ENCODE results near the gene PLIN1.
"Not testable (repeated sequence)": the region's sequence is repeated elsewhere in the genome, so short reads cannot be mapped to it uniquely, and the experiment has no call there.

The PLIN1 gene, protein sequence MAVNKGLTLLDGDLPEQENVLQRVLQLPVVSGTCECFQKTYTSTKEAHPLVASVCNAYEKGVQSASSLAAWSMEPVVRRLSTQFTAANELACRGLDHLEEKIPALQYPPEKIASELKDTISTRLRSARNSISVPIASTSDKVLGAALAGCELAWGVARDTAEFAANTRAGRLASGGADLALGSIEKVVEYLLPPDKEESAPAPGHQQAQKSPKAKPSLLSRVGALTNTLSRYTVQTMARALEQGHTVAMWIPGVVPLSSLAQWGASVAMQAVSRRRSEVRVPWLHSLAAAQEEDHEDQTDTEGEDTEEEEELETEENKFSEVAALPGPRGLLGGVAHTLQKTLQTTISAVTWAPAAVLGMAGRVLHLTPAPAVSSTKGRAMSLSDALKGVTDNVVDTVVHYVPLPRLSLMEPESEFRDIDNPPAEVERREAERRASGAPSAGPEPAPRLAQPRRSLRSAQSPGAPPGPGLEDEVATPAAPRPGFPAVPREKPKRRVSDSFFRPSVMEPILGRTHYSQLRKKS

DNA sequence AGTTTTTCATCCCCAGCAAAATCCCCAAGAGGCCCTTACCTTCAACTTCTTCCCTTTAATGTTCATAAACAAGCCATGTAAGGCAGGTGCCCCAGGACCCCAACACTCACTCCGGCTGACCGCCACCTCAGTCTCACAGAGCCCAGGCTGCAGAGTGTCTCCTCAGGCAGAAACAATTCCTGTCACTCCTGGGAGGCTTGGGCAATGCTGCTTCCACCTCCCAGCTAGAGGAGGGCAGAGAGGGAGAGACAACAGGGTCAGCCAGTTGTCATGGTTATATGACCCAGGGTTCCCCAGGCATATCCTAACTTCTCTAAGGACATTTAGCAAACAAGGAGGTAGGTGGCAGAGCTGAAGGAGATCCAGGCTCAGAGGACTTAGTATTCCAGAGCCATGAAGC, at the start of gene PLIN1:
TSS of gene PLIN1 (minus strand) at position 156 of the 400 bp plus-strand sequence. CDS start 1,878 bp downstream, outside the sequence.
- no peak for DNase-seq

DNA sequence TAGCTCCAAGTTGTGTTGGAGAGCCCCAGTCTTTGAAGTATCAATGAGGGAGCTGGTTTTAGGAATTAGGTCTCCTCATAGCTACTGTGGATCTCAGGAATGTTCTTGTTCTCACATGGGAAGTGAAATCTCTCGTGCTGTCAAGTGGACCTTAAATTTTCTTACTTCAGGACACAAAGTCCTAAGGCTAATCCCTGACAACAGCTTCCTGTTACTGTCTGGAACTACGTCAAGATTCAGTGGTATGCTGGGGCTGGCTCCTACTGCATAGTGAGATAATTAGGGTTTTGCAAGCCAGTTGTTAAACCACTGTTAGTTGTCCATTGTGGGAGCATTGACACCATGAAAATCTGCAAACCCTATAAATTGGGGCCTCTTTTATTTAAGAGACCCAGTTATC, 49.1 kb upstream of the PLIN1 start:
- DNase-seq, result no peak

DNA sequence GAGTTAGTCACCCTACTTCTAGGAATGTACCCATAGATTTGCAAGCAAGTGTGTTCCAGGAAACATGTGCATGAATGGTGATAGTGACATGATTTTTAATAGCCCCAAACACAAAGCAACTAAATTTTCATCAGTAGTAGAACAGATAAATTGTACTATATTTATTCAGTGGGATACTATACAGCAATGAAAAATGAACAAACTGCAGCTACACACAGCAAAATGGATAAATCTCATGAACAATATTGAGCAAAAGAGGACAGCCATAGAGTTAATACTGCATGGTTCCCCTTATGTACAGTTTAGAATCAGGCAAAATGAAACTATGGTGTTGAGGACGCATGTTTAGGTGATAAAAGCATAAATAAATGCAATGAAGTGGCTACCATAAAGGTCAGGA, 45.9 kb upstream of the PLIN1 start:
- no peak for DNase-seq

DNA sequence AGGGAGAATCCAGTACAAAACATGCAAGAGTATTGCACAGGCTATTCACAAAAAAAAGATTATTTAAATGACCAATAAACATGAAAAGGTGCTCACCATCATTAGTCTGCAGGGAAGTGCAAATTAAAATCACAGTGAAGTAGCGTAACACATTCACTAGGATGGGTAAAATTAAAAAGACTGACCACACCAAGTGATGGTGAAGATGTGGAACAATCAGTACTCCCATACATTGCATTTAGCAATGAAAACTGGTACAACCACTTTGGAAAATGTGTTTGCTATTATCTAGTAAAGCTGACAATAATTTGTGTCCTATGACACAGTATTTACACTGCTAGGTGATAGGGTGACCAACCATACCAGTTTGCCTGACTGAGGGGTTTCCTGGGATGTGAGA, 45.5 kb upstream of the PLIN1 start:
- DNase-seq, result no peak

DNA sequence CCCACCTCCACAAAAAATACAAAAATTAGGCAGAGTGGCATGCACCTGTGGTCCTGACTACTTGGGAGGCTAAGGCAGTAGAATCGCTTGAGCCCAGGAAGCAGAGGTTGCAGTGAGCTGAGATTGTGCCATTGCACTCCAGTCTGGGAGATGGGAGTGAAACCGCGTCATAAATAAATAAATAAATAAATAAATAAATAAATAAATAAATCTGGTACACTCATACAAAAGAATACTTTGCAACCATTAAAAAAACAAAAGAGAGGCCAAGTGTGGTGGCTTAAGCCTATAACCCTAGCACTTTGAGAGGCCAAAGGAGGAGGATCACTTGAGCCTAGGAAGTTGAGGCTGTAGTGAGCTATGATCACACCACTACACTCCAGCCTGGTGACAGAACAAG, 43.9 kb upstream of the PLIN1 start:
- no peak for DNase-seq

DNA sequence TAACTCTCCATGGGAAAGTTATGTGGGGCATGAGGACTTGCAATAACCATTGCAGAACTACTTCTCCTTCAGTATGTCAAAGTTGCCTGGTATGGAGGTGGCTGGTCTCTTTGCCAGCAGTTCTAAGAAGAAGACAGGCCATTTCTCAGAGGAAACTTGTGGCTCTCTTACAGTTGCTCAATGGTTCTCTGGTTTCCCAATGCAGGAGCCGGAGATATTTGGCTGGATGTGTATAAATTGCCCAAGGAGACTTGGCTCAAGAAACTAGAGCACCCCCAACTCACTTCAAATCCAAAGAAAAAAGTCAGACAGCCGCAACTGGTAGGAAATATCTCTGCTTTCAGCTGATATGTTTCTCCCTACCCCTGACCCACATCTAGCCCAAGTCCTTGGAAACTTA, 35.6 kb upstream of the PLIN1 start:
- DNase-seq, result no peak

DNA sequence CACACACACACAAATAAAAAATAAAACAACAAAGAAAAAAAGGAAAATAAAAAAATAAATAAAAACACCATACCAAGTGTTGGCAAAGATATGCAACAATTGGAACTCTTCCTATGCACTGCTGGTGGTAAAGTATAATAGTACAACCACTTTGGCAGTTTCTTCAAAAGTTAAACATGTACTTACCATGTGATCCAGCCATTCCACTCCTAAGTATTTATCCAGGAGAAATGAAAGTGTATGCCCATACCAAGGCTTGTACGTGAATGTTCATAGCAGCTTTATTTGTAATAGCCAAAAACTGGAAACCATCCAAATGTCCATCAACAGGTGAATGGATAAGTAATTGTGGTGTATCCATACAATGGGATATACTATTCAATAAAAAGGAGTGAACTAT, 28.4 kb upstream of the PLIN1 start:
- no peak for DNase-seq

DNA sequence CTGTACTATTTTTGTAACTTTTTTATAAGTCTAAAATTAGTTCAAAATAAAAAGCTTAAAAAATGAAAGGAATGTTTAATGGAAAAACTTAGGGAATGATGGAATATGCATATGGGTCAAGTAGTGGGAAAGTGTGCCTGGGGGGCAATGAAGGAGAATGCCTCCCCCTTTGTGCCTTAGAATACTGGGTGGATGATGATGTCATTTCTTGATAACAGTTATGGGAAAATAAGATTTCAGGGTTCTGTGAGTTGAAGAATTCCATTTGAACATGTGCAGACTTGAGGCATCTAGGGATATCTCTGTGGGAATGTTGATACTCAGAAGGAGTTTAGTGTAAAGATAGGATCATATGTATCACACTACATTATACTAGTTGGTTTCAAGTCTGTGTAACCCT, 25.2 kb upstream of the PLIN1 start:
- DNase-seq, result no peak

DNA sequence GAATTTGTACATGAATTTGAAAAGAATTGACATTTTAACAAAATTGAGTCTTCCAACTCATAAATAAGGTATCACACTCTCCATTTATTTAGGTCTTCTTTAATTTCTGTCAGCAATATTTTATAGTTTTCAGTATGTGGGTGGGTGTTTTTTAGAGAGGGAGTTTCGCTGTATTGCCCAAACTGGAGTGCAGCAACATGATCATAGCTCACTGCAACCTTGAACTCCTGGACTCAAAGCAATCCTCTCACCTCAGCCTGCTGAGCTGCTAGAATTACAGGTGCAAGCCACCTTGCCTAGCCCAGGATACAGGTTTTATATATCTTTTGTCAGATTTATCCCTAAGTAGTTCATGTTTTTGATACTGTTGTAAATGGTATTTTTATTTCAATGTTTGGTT, 16.0 kb upstream of the PLIN1 start:
- DNase-seq, result no peak

DNA sequence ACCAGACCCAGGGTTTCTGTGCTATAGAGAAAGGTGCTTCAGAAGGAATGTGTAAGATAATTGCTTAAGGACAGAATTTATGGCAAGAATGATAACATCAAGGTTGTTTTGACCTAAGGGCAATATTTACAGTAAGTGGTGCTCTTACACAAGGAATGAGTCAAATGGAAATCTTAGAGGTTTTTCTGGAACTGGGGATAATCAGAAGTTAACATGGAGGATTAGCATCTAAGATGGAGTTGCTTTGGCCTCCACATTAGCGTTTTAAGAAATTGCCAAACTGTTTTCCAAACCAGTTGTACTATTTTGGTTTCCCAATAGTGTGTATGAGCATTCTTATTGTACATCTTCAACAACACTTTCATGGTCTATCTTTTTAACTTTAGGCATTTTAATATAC, 14.5 kb upstream of the PLIN1 start:
- no peak for DNase-seq

DNA sequence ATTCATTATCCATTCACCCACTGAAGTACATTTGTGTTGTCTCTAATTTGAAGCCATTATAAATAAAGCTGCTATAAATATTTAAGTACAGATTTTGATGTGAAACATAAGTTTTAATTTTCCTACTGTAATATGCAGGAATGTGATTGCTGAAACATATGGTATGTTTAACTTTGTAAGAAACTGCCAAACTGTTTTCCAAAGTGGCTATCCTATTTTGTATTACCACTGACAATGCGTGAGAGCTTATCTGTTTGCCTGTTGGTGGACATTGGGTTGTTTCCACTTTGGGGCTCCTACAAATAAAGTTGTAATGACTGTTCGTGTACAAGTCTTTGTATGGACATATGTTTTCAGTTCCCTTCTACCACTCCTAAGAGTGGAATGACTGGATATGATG, 13.9 kb upstream of the PLIN1 start:
- DNase-seq, result no peak

DNA sequence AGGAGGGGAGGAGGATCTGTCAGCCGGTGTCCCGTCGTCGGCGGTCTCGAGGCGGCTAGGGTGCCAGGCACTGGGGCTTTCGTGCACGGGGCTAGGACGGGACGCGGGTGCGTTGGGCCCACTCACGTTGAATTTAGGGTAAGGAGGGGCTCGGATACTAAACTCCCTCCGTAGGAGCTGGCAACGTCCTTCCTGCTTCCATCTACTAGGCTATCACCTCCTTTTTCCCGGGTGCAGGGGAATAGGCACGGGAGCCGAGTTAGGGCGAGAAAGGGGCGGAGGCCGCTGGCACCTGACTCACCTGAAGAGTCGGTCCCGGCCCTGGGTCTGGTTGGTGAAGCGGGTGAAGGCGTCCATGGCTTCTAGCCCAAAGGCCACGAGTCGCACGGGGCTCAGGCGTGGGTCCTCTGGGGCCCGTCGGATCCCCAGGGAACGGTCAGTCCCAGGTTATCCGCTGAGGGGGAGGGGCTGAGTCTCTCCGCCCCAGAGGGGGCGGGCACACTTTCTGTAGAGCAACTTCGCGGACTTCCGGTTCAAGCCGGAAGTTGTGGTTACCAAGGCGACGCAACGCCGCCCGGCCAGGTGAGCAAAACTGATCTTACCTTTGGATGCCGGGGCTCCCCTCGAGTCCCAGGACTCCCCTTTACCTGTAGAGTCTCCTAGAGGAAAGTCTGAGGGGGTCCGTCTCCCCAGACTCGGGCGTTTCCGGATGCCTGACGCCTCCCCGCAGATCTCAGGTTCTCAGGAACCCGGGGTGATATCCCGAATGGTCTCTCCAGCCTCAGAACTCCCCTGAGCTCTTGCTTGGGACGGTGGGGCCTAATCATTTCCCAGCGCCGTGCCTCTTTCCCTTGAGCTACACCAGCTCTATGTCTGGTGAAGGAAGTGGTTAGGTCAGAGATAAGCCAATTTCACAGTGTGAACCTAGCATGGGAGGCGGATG, 11.4 kb upstream of the PLIN1 start, which contains the start of the genes PEX11A and WDR93:
TSS of gene PEX11A (minus strand) at position 479 of the 943 bp plus-strand sequence. CDS start at position 357, 122 bp downstream.
TSS of gene WDR93 (plus strand) at position 536 of the 943 bp plus-strand sequence. CDS start 10,936 bp downstream, outside the sequence.
- peak; percentile 52 to 78 (median 72) for DNase-seq

DNA sequence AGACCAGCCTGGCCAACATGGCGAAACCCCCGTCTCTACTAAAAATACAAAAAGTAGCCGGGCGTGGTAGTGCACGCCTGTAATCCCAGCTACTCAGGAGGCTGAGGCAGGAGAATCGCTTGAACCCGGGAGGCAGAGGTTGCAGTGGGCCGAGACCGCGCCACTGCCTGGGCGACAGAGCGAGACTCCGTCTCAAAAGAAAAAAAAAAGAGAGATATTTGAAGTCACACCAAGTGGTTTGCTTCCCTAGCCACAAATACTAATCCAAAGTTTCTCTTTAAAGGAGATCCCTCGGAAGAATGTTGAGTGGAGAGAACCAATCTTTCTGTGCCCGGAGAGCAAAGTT, 10.7 kb upstream of the PLIN1 start:
- not testable (repeated sequence) for DNase-seq

DNA sequence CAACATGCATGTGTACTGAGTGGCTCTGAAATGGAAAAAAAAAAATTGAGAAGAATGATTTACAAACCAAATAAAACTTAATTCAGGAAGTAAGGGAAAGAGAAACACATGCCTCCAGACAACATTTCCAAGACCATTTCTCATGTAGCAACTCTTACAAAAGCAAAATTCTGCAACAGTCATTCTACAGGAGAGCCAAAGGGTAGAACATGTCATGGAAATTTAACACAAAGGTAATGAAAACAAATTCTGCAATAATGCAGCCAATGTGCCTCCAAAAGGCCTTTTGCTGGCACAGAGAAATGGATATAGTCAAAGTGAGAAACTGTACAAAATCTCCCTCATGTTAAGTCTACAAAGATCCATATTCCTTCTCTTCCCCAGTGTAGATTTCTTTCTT, 7.4 kb upstream of the PLIN1 start:
- no peak for DNase-seq

DNA sequence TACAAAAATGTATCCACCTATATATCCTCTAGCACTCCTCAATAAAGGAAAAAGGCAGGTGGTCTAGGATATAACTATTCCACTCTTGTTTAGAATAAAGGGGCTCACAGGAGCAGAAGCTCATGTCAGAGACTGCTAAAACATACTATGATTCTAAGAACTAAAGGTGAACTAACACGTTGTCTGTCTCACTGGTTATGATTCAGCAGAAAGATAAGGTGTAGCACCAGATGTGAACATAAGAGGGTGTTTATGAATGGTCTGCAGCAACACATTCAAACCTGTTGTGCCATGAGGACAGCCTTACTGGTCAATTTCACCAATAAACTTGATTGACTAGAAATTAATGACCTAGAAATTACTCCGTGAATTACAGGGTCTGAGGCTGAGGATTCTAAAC, 6.8 kb upstream of the PLIN1 start:
- no peak for DNase-seq

DNA sequence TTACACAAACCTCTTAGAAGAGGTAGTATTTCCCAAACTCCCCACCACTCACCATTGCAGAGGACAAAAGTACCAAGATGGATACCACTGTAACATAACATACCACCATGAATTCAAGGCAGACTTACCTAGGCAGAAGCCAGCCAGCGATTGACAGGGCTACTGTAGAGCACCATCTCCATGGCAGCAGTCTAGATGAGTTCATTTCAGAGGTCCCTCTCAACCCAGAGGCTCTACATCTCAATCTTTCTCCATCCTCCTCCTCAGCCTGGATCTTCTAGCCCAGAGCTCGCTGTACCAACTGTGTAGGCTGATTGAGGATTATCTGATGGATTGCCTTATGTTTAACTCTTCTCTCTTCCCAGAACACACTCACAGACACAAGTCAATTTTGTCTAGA, 2.0 kb upstream of the PLIN1 start:
- DNase-seq, result no peak

DNA sequence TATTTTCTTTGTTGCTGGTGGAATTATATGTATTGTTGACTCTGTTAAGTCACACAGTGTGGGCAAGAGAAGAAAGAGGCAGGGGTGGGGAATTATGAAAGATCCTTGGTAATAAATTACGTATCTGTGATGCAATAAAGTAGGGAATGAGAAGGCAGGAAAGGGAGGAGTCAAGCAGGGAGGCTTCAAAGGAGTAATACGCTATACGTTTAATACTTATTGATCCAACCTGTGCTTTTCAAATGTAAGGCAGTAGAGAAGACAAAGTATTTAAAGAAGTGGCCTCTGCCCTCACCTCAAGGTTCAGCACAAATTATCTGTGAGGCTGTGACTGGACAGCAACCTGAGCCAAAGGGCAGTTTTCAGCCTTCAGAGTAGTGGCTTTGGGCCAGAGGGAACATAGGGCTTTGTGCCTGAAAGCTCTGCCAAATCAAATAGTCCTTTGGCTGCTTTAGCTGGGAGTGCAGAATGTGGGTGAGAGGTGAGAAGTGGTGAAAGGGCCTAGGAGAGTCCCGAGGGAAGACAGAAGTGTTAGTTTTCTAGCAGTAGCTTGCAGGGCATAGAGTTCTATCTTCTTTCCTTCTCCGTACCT, 1.2 kb upstream of the PLIN1 start:
- no peak for DNase-seq

DNA sequence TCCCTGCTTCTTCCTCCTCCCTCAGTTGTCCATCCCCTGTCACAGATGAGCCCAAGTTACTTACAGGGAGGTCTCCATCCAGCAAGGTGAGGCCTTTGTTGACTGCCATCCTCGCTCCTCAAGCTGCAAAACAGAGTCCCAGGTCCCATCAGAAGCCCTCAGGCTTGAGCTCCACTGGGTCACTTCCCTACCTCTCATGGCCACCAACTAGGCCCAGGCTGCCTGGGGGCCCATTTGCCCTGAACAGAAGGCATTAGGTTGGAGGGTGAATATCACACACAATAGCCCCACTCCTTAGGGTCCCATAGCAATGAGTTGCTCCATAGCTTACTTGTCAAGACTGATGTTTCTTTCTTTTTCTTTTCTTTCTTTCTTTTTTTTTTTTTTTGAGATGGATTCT, 1.8 kb downstream of the PLIN1 start:
- no peak for DNase-seq

DNA sequence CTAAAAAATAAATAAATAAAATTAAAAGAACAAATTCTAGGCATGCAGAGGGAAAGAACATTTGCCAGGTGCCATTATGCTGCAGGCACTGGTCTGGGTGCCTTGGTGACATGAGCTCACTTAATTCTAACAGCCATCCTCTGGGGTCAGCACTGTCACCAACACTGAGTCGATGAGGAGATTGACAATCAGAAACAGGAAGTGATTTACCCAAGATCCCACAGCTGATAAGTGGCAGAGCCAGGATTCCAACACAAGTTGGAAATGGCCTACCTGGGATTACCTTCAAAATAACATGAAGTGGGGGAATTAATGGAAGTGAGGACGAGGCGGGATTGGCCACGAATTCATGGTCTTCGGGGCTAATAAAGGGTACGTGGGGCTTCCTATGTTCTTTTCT, 3.6 kb downstream of the PLIN1 start:
- DNase-seq, result no peak

DNA sequence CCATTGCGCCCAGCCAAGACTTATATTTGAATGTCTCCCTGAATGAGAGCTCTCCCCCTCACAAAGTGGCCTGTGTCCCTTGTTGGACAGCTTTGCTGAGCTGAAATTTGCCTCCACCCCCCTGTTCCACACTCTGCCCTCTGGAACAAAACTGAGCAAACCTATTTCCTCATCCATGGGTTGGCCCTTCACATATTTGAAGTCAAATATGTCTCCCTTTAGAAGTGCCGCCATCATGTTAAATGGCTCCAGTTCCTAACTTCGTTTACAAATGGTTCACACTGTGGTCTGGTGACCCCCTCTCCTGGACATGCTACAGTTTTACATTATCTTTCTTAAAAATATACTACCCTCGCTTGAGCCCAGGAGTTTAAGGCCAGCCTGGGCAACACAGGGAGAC, 4.6 kb downstream of the PLIN1 start:
- no peak for DNase-seq

DNA sequence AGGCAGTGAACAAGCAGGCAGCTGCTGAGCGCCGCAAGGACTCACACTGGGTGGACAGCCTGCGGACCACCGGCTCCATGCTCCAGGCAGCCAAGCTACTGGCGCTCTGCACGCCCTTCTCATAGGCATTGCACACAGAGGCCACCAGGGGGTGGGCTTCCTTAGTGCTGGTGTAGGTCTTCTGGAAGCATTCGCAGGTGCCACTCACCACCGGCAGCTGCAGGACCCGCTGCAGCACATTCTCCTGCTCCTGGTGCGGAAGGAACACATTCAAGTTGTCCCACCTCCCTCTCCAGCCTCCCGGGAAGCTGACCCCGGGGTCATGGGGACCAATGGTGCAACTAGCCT, 6.0 kb downstream of the PLIN1 start:
- DNase-seq, result no peak

DNA sequence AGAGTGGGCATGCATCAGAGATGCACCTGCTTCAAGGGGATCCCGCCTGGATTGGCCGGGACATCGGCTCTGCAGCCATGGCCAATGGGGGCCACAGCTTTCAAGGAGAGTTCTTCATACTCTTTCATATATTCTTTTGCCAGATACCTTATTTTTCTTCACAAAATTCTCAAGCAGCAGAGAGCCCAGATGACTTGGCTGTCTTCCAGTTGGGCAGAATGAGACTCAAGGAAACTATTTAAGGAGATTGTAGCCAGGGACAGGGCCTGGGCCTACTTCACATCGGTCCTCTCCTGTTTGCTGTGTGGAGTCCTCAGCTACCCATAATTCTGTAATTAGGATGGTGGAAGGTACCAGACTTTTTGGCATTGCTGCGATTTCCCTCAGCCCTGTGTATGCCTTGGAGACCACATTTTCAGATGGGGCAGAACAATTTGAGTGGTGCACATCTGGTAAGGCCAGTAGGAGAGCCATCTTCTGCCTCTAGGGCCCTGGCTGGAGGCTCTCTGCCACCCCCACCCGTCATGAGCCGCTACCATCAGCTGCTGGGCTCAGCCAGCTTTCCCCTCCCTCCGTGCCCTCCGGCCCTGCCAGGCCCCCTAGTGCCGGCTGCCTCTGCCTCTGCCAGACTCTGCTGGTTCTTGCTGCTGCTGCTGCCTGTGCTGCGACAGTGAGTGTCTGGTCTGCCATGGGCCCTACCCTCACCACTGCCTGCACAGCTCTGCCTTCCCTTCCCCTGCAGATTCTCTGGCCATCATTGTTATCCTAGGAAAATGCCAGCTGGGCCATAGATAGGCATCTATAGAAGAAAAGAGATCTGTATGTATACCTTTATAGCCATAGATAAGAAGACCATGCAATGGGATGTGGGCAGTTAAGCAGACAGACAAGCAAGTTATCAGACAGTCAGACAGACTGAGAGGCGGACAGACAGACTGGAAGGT, 6.7 kb downstream of the PLIN1 start:
- DNase-seq, result no peak
